Measurements from ENCODE around the gene MINK1. TPM values are rescaled to one million over a fixed set of nuclear protein-coding genes. Genes with fewer than 3 reads are reported as not detected.

MINK1 gene
- total and polyA plus RNA-seq, 2 of the 13 experiments (the other 11 are each of a cell fraction or from before 2014, with no cell fraction given), result 17.2 to 63.9 TPM

DNA sequence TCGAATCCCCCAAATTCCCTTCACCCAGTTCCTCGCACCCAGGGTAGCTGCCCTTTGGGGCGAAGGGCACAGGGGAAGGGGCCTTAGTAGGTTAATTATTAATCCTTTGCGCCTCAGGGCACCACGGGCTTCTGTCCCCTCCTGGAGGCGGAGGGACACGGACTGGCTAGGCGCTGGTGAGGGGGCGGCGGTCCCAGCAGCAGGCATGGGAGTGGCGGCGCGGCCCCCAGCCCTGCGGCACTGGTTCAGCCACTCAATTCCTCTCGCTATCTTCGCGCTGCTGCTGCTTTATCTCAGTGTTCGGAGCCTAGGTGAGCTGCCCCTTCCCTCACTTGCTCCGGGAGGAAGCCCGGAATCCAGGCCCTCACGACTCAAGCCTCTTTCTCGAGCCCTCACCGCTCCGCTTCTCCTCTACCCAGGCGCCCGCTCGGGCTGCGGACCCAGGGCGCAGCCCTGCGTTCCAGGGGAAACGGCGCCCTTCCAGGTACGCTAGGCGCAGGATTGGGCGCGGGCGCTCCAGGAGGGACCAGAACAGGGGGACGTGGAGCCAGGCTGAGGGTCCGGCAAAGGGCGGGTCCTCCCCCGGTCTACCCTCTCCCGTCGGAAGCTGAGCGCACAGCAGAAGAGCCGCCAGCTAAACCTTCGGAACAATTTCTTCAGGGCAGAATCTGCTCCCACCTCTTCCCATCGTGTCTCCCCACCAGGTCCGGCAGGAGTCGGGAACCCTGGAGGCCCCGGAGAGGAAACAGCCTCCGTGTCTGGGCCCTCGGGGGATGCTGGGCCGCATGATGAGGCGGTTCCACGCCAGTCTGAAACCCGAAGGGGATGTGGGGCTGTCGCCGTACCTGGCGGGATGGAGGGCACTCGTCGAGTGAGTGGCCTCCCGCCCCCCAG lies 44.1 kb upstream of the MINK1 start, which contains the start of gene GLTPD2 (continued):
- TF ChIP-seq SMAD1 (CRISPR knock-in tag; IDR thresholded peaks at IDR 0.05; ENCODE audit: borderline replicate concordance, low read depth), result no peak
- no peak for TF ChIP-seq ATF7 (IDR thresholded peaks at IDR 0.05)
- no peak for TF ChIP-seq ATF7 (CRISPR knock-in tag; IDR thresholded peaks at IDR 0.05)
- TF ChIP-seq ZNF619 (CRISPR knock-in tag; IDR thresholded peaks at IDR 0.05), result no peak
- no peak; the same call in 1 of the 2 replicates for TF ChIP-seq ZNF891 (CRISPR knock-in tag; IDR thresholded peaks at IDR 0.05)
- no peak for TF ChIP-seq SRF (IDR thresholded peaks at IDR 0.05; ENCODE audit: low read depth, low read length)
- TF ChIP-seq POGZ (CRISPR knock-in tag; IDR thresholded peaks at IDR 0.05), result peak; percentile 19; the same call in 1 of the 2 replicates
- TF ChIP-seq, protein P1, sequence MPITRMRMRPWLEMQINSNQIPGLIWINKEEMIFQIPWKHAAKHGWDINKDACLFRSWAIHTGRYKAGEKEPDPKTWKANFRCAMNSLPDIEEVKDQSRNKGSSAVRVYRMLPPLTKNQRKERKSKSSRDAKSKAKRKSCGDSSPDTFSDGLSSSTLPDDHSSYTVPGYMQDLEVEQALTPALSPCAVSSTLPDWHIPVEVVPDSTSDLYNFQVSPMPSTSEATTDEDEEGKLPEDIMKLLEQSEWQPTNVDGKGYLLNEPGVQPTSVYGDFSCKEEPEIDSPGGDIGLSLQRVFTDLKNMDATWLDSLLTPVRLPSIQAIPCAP (CRISPR knock-in tag; IDR thresholded peaks at IDR 0.05; ENCODE audit: low read depth), result no peak
- TF ChIP-seq ZNF713 (CRISPR knock-in tag; IDR thresholded peaks at IDR 0.05), result no peak
- TF ChIP-seq ZNF44 (CRISPR knock-in tag; IDR thresholded peaks at IDR 0.05), result 0 out of 2 replicates have a peak, but pooled peaks have one; percentile 49
- TF ChIP-seq PTBP1 (IDR thresholded peaks at IDR 0.05; ENCODE audit: low read depth, low read length, poor library complexity, severe bottlenecking), result peak; percentile 46
- TF ChIP-seq ZNF230 (CRISPR knock-in tag; IDR thresholded peaks at IDR 0.05), result peak; percentile 29; the same call in 1 of the 2 replicates
- TF ChIP-seq, protein P2, sequence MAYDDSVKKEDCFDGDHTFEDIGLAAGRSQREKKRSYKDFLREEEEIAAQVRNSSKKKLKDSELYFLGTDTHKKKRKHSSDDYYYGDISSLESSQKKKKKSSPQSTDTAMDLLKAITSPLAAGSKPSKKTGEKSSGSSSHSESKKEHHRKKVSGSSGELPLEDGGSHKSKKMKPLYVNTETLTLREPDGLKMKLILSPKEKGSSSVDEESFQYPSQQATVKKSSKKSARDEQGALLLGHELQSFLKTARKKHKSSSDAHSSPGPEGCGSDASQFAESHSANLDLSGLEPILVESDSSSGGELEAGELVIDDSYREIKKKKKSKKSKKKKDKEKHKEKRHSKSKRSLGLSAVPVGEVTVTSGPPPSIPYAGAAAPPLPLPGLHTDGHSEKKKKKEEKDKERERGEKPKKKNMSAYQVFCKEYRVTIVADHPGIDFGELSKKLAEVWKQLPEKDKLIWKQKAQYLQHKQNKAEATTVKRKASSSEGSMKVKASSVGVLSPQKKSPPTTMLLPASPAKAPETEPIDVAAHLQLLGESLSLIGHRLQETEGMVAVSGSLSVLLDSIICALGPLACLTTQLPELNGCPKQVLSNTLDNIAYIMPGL (CRISPR knock-in tag; IDR thresholded peaks at IDR 0.05; ENCODE audit: borderline replicate concordance in 1 of 2, low read depth in 1 of 2), result peak; percentile 57 to 94; a peak in 3 of 4 replicates
- TF ChIP-seq SMARCC2 (IDR thresholded peaks at IDR 0.05), result no peak
- 0 out of 2 replicates have a peak, but pooled peaks have one; percentile 51 for TF ChIP-seq FOXC1 (CRISPR knock-in tag; IDR thresholded peaks at IDR 0.05; ENCODE audit: borderline replicate concordance)
- no peak for TF ChIP-seq SP2 (CRISPR knock-in tag; IDR thresholded peaks at IDR 0.05)
- no peak for TF ChIP-seq ZNF564 (CRISPR knock-in tag; IDR thresholded peaks at IDR 0.05)
- 0 out of 2 replicates have a peak, but pooled peaks have one; percentile 83 for TF ChIP-seq CAMTA2 (CRISPR knock-in tag; IDR thresholded peaks at IDR 0.05; ENCODE audit: borderline replicate concordance)
- TF ChIP-seq, protein P3, sequence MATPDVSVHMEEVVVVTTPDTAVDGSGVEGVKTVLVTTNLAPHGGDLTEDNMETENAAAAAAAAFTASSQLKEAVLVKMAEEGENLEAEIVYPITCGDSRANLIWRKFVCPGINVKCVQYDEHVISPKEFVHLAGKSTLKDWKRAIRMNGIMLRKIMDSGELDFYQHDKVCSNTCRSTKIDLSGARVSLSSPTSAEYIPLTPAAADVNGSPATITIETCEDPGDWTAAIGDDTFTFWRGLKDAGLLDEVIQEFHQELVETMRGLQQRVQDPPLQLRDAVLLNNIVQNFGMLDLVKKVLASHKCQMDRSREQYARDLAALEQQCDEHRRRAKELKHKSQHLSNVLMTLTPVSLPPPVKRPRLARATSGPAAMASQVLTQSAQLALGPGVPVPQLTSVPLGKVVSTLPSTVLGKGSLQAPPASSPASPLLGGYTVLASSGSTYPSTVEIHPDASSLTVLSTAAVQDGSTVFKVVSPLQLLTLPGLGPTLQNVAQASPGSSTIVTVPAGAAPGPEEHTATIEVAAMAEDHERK (CRISPR knock-in tag; IDR thresholded peaks at IDR 0.05; ENCODE audit: low read depth), result no peak
- TF ChIP-seq SSRP1 (CRISPR knock-in tag; IDR thresholded peaks at IDR 0.05), result no peak
- peak; percentile 41; the same call in 1 of the 2 replicates for TF ChIP-seq TBX2 (CRISPR knock-in tag; IDR thresholded peaks at IDR 0.05; ENCODE audit: borderline replicate concordance)
- peak; percentile 51; the same call in 1 of the 2 replicates for TF ChIP-seq NFKB2 (CRISPR knock-in tag; IDR thresholded peaks at IDR 0.05; ENCODE audit: borderline replicate concordance)
- TF ChIP-seq, protein P4, sequence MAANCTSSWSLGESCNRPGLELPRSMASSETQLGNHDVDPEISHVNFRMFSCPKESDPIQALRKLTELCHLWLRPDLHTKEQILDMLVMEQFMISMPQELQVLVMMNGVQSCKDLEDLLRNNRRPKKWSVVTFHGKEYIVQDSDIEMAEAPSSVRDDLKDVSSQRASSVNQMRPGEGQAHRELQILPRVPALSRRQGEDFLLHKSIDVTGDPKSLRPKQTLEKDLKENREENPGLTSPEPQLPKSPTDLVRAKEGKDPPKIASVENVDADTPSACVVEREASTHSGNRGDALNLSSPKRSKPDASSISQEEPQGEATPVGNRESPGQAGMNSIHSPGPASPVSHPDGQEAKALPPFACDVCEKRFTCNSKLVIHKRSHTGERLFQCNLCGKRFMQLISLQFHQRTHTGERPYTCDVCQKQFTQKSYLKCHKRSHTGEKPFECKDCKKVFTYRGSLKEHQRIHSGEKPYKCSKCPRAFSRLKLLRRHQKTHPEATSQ (CRISPR knock-in tag; IDR thresholded peaks at IDR 0.05; ENCODE audit: borderline replicate concordance), result no peak
- no peak for TF ChIP-seq AHR (CRISPR knock-in tag; IDR thresholded peaks at IDR 0.05)
